Measurements from ENCODE around the gene AADAC.
"Not testable (repeated sequence)": the region's sequence is repeated elsewhere in the genome, so short reads cannot be mapped to it uniquely, and the experiment has no call there.

AADAC gene

DNA sequence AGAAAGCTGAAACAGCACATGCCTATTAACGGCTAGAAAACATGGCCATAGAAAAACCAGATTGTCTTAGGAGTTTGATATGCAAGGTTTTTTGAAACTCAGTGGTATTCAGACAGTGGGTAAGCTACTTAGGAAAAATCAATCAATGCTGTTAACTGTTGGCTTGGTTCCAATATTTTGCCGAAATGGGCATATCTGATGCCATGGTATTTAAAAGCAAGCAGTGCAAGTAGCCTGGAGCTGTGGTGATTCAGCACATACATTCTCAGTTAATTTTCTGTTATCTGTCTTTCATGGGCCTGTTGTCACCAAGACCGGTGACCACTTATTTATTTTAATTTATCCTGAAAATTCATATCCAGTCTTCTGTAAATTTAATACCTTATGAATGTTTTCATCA lies 42.2 kb downstream of the AADAC start:
- DNase-seq (ENCODE audit: low read depth): no peak

DNA sequence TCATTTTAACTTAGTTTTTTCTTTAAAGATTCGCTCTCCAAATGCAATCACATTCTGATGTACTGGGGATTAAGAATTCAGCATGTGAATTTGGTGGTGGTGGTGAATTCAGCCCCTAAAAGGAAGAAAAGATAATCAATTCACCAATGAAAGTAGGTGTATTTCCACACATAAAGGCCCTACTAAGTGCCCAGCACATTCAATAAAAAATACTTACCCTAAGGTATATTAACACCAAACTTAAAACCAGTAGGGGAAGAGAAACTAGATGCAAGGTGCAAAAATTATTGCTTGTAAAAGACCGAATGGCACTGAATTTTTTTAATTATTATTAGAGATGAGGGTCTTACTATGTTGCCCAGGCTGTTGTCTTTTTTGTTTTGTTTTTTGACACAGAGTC lies 42.7 kb downstream of the AADAC start:
- DNase-seq (ENCODE audit: low read depth): no peak

DNA sequence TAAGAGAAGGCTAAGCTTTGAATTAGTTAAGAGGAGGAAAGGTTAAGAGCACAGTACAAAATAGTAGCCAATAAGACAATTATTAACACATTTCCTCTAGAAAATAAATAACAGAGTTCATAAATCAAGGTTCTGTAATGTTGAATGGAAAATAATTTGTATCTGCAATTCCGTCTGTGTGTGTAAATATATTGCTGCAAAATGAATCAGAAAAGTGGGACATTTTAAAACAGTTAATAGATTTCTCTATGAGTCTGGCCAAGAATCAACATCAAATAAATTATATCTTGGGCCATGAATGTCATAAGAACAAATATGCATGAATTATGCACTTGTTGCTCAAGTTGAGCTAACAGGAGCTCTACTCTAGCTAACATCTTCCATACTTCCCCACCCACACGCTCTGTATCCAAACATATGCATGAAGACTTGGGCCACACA lies 45.3 kb downstream of the AADAC start:
- no peak for DNase-seq (ENCODE audit: low read depth)

DNA sequence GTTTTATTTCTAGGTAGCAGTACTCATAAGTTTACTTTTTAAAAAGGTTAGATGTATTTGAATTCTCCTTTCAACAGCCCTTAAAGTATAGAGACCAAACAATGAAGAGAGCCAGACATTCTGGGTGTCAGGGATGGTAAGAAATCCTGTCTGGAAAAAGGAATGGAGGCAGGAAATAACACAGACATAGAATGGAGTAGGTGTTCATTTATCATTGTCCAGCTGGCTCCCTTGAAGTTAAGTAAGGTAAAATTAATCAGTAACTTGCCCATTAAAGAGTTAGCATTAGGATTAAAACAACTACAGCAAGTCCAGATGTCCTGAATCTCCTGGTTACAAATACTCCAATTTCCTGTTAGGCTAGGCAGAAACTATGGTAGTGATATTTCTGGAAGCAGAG lies 46.0 kb downstream of the AADAC start:
- DNase-seq (ENCODE audit: low read depth): no peak

DNA sequence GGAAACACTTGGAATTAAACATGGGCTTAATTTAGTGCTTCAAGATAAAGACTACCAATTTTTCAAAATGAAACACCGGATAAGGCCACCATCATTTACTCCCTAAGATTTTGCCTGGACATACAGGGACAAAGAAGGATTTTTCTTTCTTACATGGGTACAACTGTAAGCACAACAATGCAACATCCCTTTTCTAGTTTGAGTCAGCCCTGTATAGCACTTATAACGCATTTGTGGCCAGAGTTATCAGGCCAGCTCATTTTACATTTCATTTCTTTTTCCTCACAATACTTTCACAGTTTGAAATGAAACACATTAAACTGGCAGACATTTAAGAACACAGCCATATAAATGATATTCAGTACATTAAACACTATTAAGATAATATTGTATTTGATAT lies 49.7 kb downstream of the AADAC start:
- DNase-seq (ENCODE audit: low read depth): no peak

DNA sequence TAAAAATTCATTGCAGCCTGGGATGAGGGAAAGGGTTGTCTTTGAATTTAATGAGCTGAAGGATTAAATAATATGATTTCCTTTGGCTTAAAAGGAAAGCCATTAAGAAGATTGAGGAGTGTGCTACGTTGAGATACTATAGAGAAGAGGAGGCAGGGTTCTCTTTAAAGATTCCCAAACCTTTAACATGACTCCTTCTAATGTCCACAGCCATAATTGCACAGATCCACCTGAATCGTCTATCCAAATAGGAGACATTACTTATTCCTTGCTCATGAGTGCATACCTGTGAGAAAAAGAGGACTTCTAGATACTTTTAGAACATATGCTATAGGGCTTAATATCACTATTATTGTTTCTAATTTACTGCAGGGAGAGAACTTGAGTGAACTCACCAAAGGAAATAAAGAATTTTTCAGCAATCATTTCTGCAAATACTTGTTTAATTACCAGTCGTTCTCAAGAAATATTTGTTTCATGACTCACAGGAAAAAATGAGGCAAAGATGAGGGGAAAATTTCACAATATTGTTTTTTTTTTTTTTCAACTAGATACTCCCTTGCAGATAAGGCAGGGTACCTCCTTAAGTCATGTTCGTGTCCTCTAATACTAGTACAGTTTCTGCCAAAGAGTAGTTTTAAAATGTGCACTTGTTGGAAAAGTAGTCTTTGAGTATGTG lies 50.6 kb downstream of the AADAC start:
- no peak for DNase-seq (ENCODE audit: low read depth)

DNA sequence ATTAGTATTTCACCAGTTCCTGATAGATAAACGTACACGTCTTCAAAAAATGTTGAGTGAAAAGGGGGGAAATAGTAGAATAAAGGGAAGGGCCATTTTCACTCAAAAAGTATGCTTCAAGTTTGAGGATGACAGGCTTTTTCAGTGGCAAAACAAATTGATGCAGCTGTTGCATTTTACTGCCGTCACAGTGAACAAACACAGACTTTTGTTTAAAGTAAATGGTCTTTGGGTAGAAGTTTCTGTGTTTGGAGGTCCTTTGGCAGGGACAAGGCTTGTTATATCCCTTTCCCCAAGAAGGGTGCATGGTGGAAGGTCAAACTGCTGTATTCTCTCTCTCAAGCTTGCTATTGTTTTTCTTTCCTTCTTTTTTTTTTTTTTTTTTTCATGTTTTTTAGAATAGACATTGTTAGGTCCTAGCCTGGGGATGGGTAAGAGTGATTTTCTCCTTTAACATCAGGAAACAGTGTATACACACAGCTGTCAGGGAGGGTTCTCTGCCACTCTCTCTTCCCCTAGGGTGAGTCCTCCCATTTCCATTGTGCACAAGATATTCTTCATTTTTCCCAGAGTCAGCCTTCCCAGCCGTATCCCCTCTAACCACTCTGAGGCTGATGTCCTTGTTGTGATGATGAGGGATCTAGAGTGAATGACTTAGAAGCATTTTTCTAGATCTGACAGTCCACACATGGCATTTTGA lies 52.9 kb downstream of the AADAC start:
- DNase-seq (ENCODE audit: low read depth): no peak

DNA sequence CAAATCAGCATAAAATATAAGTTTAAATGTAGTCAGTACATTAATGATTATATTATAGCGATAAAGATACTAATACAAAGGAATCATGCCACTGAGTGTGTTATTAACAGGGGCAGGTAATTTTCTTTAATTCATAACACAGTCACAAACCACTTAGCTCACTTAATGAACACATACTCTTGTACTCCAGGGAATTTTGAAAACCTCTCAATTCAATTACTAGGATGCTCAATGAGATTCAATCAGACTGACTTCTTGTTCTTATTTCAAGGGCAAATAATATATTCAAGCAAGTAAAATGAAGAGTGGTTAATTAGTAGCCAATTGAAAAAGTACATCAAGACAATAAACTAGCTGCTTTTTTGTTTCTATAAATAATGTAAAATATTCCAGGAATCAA lies 53.8 kb downstream of the AADAC start:
- DNase-seq (ENCODE audit: low read depth): no peak

DNA sequence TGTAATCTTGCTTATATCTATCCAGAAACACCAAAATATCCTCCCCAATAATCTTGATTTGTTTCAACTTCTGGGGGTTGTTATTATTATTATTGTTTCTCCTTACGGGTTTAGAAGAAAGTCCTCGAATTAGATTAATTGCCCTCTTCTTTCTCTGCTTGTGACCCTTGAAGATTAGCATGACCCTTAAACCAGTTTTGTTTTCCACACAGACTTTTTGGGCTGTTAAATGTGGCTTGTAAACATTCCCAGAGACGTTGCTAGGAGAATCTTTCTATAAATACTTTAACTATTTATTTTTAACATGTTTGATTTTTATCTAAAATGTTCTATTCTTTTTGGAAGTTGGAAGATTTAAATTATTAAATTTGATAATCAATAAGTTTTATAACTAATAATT lies 55.3 kb downstream of the AADAC start:
- DNase-seq (ENCODE audit: low read depth): no peak

DNA sequence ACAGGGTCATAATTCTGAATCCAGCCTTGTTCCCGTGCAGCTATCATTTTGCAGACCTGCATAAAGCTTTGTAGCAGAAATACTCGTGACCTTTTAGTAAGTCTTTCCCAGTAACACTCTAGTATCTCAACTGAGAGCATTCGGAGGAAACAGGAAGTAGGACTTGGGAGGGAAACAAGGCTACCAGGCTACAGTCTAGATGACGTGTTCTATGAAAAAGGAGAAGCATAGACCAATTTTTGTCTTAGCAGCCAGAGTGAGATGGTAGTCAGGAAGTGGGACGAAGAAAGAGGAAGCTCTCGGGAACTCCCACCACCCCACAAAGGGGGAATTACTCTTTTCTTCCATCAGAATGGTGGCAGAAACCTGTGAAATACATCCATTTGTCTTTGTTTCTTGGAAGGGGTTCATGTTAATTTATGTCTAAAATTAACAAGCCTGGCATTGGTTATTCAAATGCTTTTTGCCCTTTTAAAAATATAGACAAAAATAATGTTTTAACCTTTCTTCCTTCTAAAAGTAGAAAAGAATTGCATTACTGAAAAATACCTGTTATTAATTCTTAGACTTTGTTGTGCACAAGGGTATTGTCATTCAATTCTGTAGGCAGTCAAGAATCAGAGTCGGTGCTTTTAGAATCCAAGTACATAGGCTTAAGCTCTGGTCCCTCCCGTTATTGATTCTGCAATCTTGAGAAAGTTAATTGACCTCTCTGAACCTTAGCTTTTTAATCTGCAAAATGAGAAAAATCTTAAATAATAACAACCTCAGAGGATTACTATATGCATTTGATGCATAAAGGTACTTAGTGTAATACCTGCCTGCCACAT lies 57.9 kb downstream of the AADAC start:
- DNase-seq (ENCODE audit: low read depth): no peak

DNA sequence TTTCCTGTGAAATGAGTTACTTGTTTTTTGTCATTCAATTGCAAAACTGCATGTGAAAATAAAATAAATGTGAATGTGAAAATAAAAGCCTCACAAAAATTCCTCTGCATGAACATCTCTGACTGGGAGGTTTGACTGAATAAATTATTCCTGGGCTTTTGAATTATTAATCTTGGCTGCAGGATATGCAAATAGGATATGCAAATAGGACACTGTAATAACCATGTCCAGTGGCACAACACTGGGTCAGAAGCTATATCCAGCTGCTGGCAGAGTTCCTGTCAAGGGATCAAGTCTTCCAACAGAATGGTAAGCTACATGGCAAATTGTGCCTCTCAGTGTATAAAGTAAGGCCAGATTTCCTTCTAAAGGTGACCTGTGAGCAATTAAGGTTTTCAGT lies 59.5 kb downstream of the AADAC start, which contains the start of gene SUCNR1:
TSS of gene SUCNR1 (plus strand) at position 246 of the 400 bp plus-strand sequence. CDS start 6,250 bp downstream, outside the sequence.
- no peak for DNase-seq (ENCODE audit: low read depth)

DNA sequence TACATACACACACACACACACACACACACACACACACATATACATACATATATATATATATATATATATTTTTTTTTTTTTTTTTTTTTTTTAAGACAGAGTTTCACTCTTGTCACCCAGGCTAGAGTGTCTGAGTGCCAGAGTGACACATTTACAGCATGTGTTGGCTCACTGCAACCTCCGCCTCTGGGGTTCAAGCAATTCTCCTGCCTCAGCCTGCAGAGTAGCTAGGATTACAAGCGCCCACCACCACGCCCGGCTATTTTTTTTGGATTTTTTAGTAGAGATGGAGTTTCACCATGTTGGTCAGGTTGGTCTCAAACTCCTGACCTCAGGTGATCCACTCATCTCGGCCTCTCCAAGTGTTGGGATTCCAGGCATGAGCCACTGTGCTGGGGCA lies 60.2 kb downstream of the AADAC start:
- DNase-seq (ENCODE audit: low read depth): not testable (repeated sequence)

DNA sequence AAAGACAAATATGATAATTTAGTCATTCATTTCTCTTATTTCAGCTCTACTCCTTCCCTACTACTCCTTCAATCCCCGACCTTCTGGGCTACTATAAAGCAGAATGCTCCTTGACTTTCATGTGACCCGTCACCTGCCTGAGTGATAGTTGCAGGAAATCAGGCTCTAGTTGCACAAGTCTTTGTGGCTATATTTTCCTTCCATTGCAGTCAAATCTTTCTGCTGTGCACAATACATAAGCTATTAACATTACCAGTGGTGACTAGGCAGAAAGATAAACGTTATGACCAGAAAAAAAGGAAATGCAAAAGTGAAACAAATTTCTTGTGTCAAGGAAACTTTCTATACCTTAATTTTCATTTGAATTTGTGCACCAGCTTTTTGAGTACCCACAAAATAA lies 61.8 kb downstream of the AADAC start:
- no peak for DNase-seq (ENCODE audit: low read depth)

DNA sequence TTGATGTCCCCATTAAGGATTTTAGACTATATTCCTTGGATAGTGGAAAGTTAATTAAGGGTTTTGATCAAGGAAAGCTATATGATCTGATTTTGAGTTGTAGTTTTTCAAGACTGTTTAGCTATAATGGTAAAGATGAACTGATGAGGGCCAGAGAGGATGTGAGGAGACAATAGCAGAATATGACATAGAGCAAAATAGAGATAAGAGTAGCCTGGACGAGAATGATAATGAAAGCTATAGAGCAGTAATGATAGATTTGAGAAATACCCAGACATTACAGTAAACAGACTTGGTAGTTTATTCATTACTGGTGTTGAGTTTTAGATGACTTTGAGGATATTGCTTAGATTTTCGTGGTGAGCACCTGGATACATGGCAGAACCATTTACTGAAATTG lies 63.4 kb downstream of the AADAC start:
- no peak for DNase-seq (ENCODE audit: low read depth)

All from stimulated activated CD8-positive, alpha-beta memory T cell treated with anti-CD3 and anti-CD28 coated beads, Interleukin-7, amount 100 ng/mL, for 24 hours (primary cell).